Measurements from ENCODE around the gene GRID2. TPM values are rescaled to one million over a fixed set of nuclear protein-coding genes. Genes with fewer than 3 reads are reported as not detected.

Gene GRID2
- total and polyA plus RNA-seq, 10 of the 15 experiments (the other 5 are each of a cell fraction or from before 2014, with no cell fraction given) = not detected

GRCh38 chr4:92477298-92477697 lies 173.5 kb downstream of the GRID2 start:
- no TSS peak for BruUV-seq (replicated peaks)
- H3K9ac ChIP-seq (ENCODE audit: control insufficient read depth, insufficient read depth, low read length) = no peak overlapping the region
- H2AFZ ChIP-seq (ENCODE audit: control insufficient read depth, low read depth, low read length) = no peak overlapping the region
- H3K4me1 ChIP-seq (ENCODE audit: control insufficient read depth, insufficient read depth, low read length) = no peaks in the 10 kb centered on the region
- H3K4me3 ChIP-seq = no peak overlapping the region
- ChIA-PET POLR2A (no interaction called here), RAD21 (ENCODE audit: unreplicated experiment) (no interaction called here), SMC1A (ENCODE audit: uncharacterized antibody, unreplicated experiment) (no interaction called here), CTCF (no interaction called here)
- no peak overlapping the region for H3K4me2 ChIP-seq (ENCODE audit: control insufficient read depth, insufficient read depth)
- no peaks in the 10 kb centered on the region for H3K27me3 ChIP-seq (replicated peaks in 1 of 2; ENCODE audit: control insufficient read depth in 2 of 2, insufficient read depth in 2 of 2, low read length in 1 of 2)
- DNase-seq (ENCODE audit: low read depth, low spot score) (no peak), ATAC-seq (no peak), FAIRE-seq (no peak)
- no peaks in the 10 kb centered on the region for H3K79me2 ChIP-seq (ENCODE audit: control insufficient read depth, insufficient read depth, low read length)
- in situ Hi-C loops (cut with MboI) (no loop called here), intact Hi-C loops (cut with micrococcal nuclease; ENCODE audit: unreplicated experiment) (no loop called here)
- TF ChIP-seq NR2C2 (IDR thresholded peaks at IDR 0.05; ENCODE audit: borderline replicate concordance, control insufficient read depth, insufficient read length, low read depth) (no peak), MTA3 (IDR thresholded peaks at IDR 0.05; ENCODE audit: borderline replicate concordance, low read length) (no peak), SUZ12 (IDR thresholded peaks at IDR 0.05; ENCODE audit: unreplicated experiment) (no peak), CHD2 (IDR thresholded peaks at IDR 0.05; ENCODE audit: borderline replicate concordance, low read depth, low read length) (no peak), ZBTB4 (CRISPR knock-in tag; IDR thresholded peaks at IDR 0.05) (no peak), IRF5 (IDR thresholded peaks at IDR 0.05; ENCODE audit: borderline replicate concordance) (no peak), ZNF24 (IDR thresholded peaks at IDR 0.05) (no peak), HCFC1 (IDR thresholded peaks at IDR 0.05; ENCODE audit: low read length) (no peak), RCOR1 (conservative IDR thresholded peaks at IDR 0.05; ENCODE audit: low read depth, low read length) (no peak), RAD51 (IDR thresholded peaks at IDR 0.05) (no peak), RBBP5 (conservative IDR thresholded peaks at IDR 0.05) (no peak)
- no peaks in the 10 kb centered on the region for H4K20me1 ChIP-seq (ENCODE audit: control insufficient read depth, insufficient read depth)
- no peaks in the 10 kb centered on the region for H3K36me3 ChIP-seq (ENCODE audit: control insufficient read depth in 2 of 2, insufficient read depth in 2 of 2, low read length in 1 of 2)
- H3K27ac ChIP-seq (ENCODE audit: control insufficient read depth, insufficient read depth) = no peak overlapping the region
- WGBS (ENCODE audit: insufficient coverage, insufficient replicate concordance, low lambda C conversion rate, missing lambda C conversion rate) = 68% methylated on average over 1 of the region's 1 CpG
- H3K9me3 ChIP-seq (replicated peaks; ENCODE audit: control insufficient read depth, insufficient read depth, low read length) = no peaks in the 10 kb centered on the region

Measured in GM12878 (cell line).